Neural cell (in vitro differentiated cells): ENCODE measurements around the gene GJA9.

Experiments used
- EP300 ChIP-seq: fragments of 450-650 bp; conservative IDR thresholded peaks from 2 replicates; pipeline ENCODE4 v1.6.1; 2014; ENCODE audit warnings: antibody characterized with exemption, mild to moderate bottlenecking, moderate library complexity; ENCODE audit not compliant: poor library complexity, severe bottlenecking
- SMC3 ChIP-seq: fragments of 450-650 bp; conservative IDR thresholded peaks from 2 replicates; pipeline ENCODE4 v1.6.1; 2014; ENCODE audit warnings: antibody characterized with exemption, mild to moderate bottlenecking, moderate library complexity; ENCODE audit not compliant: poor library complexity

DNA sequence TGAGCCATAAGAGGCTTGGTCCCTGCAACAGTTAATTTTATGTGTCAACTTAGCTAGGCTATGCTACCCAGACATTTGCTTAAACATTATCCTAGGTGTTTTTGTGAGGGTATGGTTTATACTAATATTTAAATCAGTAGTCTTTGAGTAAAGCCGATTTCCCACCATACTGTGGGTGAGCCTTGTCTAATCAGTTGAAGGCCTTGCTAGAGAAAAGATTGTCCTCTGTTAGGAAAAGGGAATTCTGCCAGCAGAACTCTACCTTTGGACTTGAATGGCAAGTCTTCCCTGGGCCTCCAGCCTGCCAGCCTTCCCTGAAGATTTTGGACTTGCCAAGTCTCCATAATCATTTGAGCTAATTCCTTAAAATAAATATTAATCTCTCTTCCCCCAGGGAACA lies 36.4 kb upstream of the GJA9 start:
- TF ChIP-seq SMC3 (no peak), EP300 (no peak)
